ENCODE results near the gene CDH12.

GRCh38 chr5:22521521-22521920 lies 331.6 kb downstream of the CDH12 start:
- TF ChIP-seq CTCF (IDR thresholded peaks at IDR 0.05) (no peak), POLR2AphosphoS5 (IDR thresholded peaks at IDR 0.05) (no peak), POLR2A (IDR thresholded peaks at IDR 0.05) (no peak)
